Measurements from ENCODE around the gene STAT1.

Gene STAT1

GRCh38 chr2:191013682-191013931 lies 364 bp downstream of the STAT1 start:
- Histone ChIP-seq H3K27ac (ENCODE audit: extremely low read depth, low read depth, low read length) (peak overlapping the region; percentile 52), H3K4me3 (ENCODE audit: low read depth, low read length) (peak overlapping the region; percentile 98), H3K4me1 (ENCODE audit: control insufficient read depth, insufficient read depth, low read length) (no peaks in the 10 kb centered on the region), H3K9me3 (ENCODE audit: control insufficient read depth, insufficient read depth, low read depth, low read length) (no peaks in the 10 kb centered on the region), H3K36me3 (ENCODE audit: control insufficient read depth in 2 of 2, insufficient read depth in 1 of 2, low read length in 2 of 2) (peaks cover 9 to 26% of the 10 kb centered on the region in 2 experiments)
- TF ChIP-seq CTCF (tag by site-specific recombination; IDR thresholded peaks at IDR 0.05): peak; percentile 75; the same call in 1 of the 2 replicates
- peak; percentile 93 for TF ChIP-seq PRDM1 (tag by site-specific recombination; IDR thresholded peaks at IDR 0.05)
- TF ChIP-seq KLF17 (tag by site-specific recombination; IDR thresholded peaks at IDR 0.05): no peak
- no peak for TF ChIP-seq ZNF274 (IDR thresholded peaks at IDR 0.05; ENCODE audit: low read length)
- no peak for TF ChIP-seq ZNF274 (tag by site-specific recombination; IDR thresholded peaks at IDR 0.05; ENCODE audit: borderline replicate concordance)
- CTCF ChIA-PET: interaction anchor here (1.5 to 2.0 kb wide), 3 partner anchors 17 to 232 kb away, joined by 3 to 7 read pairs (median 4); no protein-coding TSS in a partner anchor
- POLR2A ChIA-PET: interaction anchor here (1.0 to 1.1 kb wide), 2 partner anchors 30 to 132 kb away, joined by 3 to 5 read pairs; no protein-coding TSS in a partner anchor

- Histone ChIP-seq H3K4me1 (ENCODE audit: control insufficient read depth, insufficient read depth, low read length) (no peaks in the 10 kb centered on the region), H3K4me3 (ENCODE audit: low read depth, low read length) (peak overlapping the region; percentile 98), H3K27ac (ENCODE audit: extremely low read depth, low read depth, low read length) (peak overlapping the region; percentile 52; the same call in 1 of the 2 replicates), H3K9me3 (ENCODE audit: control insufficient read depth, insufficient read depth, low read depth, low read length) (no peaks in the 10 kb centered on the region), H3K36me3 (ENCODE audit: control insufficient read depth in 2 of 2, insufficient read depth in 1 of 2, low read length in 2 of 2) (peaks cover 10 to 32% of the 10 kb centered on the region in 2 experiments)
- ChIA-PET CTCF (interaction anchor here (1.5 to 3.5 kb wide), 5 partner anchors 17 to 232 kb away, joined by 3 to 12 read pairs (median 4); no protein-coding TSS in a partner anchor), POLR2A (interaction anchor here (0.6 to 1.5 kb wide), 6 partner anchors 7 to 207 kb away, joined by 3 to 5 read pairs (median 3); no protein-coding TSS in a partner anchor)
- peak; percentile 75 for TF ChIP-seq REST (tag by site-specific recombination; IDR thresholded peaks at IDR 0.05)
- no peak for TF ChIP-seq ZSCAN23 (tag by site-specific recombination; IDR thresholded peaks at IDR 0.05)
Measured at GRCh38 chr2:191012845-191013681, 908 bp downstream of the STAT1 start.

- no peak overlapping the region for H3K4me3 ChIP-seq (ENCODE audit: low read depth, low read length)
- H3K27ac ChIP-seq (ENCODE audit: extremely low read depth, low read depth, low read length): no peak overlapping the region
- H3K4me1 ChIP-seq (ENCODE audit: control insufficient read depth, insufficient read depth, low read length): no peaks in the 10 kb centered on the region
- H3K36me3 ChIP-seq (ENCODE audit: control insufficient read depth in 2 of 2, insufficient read depth in 1 of 2, low read length in 2 of 2): peaks cover 10 to 38% of the 10 kb centered on the region in 2 experiments
- CTCF ChIA-PET: interaction anchor here (1.5 to 3.5 kb wide), 4 partner anchors 16 to 231 kb away, joined by 3 to 12 read pairs (median 4); no protein-coding TSS in a partner anchor
- POLR2A ChIA-PET: interaction anchor here (0.6 to 1.5 kb wide), 4 partner anchors 8 to 206 kb away, joined by 3 to 4 read pairs (median 3); no protein-coding TSS in a partner anchor
- H3K9me3 ChIP-seq (ENCODE audit: control insufficient read depth, insufficient read depth, low read depth, low read length): no peaks in the 10 kb centered on the region
- no peak for TF ChIP-seq ZNF223 (tag by site-specific recombination; IDR thresholded peaks at IDR 0.05)
- no peak for TF ChIP-seq ZNF341 (tag by site-specific recombination; IDR thresholded peaks at IDR 0.05; ENCODE audit: low read depth)
- TF ChIP-seq REPIN1 (tag by site-specific recombination; IDR thresholded peaks at IDR 0.05; ENCODE audit: low read depth): no peak
- no peak for TF ChIP-seq ZNF596 (tag by site-specific recombination; IDR thresholded peaks at IDR 0.05)
- no peak for TF ChIP-seq ZNF433 (tag by site-specific recombination; IDR thresholded peaks at IDR 0.05; ENCODE audit: low read depth)
- no peak for TF ChIP-seq HIC1 (tag by site-specific recombination; IDR thresholded peaks at IDR 0.05)
- no peak for TF ChIP-seq ZSCAN30 (tag by site-specific recombination; IDR thresholded peaks at IDR 0.05)
- no peak for TF ChIP-seq ZNF510 (tag by site-specific recombination; IDR thresholded peaks at IDR 0.05; ENCODE audit: insufficient replicate concordance)
- TF ChIP-seq ZNF350 (tag by site-specific recombination; IDR thresholded peaks at IDR 0.05): no peak
- TF ChIP-seq PATZ1 (tag by site-specific recombination; IDR thresholded peaks at IDR 0.05): no peak
- TF ChIP-seq ZNF473 (tag by site-specific recombination; IDR thresholded peaks at IDR 0.05): no peak
- TF ChIP-seq ZFP37 (tag by site-specific recombination; IDR thresholded peaks at IDR 0.05): no peak
Measured at GRCh38 chr2:191012346-191012745, 1.6 kb downstream of the STAT1 start.

Data from HEK293 (cell line).